Stimulated activated naive CD4-positive, alpha-beta T cell treated with Interleukin-2 at 50 U/mL for 16 hours (primary cell): ENCODE data around the gene PIGV.
A peak's percentile ranks its signal among the peaks of the same experiment; 100 is the strongest.

Experiments
- DNase-seq: peaks from one replicate; lab custom pipeline; 2025; lab: John Stamatoyannopoulos, UW

PIGV gene

GRCh38 chr1:26787706-26788514, at the start of gene PIGV:
Gene PIGV (plus strand): TSS chr1:26787950. CDS start chr1:26790816, 2,866 bp downstream.
- peak; percentile 84 for DNase-seq

GRCh38 chr1:26739329-26739914, 48.3 kb upstream of the PIGV start:
- DNase-seq = no peak

- no peak for DNase-seq
These were observed 47.6 kb upstream of the PIGV start for GRCh38 chr1:26740023-26740634.

GRCh38 chr1:26740952-26741351, 46.8 kb upstream of the PIGV start:
- no peak for DNase-seq

- DNase-seq = no peak
These were observed 44.2 kb upstream of the PIGV start for GRCh38 chr1:26743426-26744059.

GRCh38 chr1:26744075-26744959, 43.4 kb upstream of the PIGV start:
- DNase-seq = peak; percentile 76

- DNase-seq = no peak
These were observed 42.6 kb upstream of the PIGV start for GRCh38 chr1:26745191-26745590.

GRCh38 chr1:26747048-26747447, 40.7 kb upstream of the PIGV start:
- DNase-seq = no peak

- no peak for DNase-seq
These were observed 39.4 kb upstream of the PIGV start for GRCh38 chr1:26748351-26748750.

- DNase-seq = no peak
These were observed 38.3 kb upstream of the PIGV start for GRCh38 chr1:26749458-26749857.

- no peak for DNase-seq
These were observed 37.3 kb upstream of the PIGV start for GRCh38 chr1:26750428-26750827.

GRCh38 chr1:26752519-26752918, 35.2 kb upstream of the PIGV start:
- DNase-seq = no peak

GRCh38 chr1:26754086-26754874, 33.5 kb upstream of the PIGV start:
- DNase-seq = no peak

GRCh38 chr1:26758358-26758757, 29.4 kb upstream of the PIGV start:
- no peak for DNase-seq

- DNase-seq = no peak
These were observed 28.2 kb upstream of the PIGV start for GRCh38 chr1:26759531-26759930.

- DNase-seq = no peak
These were observed 26.5 kb upstream of the PIGV start for GRCh38 chr1:26761217-26761616.

- DNase-seq = no peak
These were observed 20.0 kb upstream of the PIGV start for GRCh38 chr1:26767714-26768113.

- DNase-seq = no peak
These were observed 19.0 kb upstream of the PIGV start for GRCh38 chr1:26768755-26769154.

GRCh38 chr1:26771285-26771642, 16.5 kb upstream of the PIGV start:
- DNase-seq = no peak

- DNase-seq = peak; percentile 5
These were observed 16.0 kb upstream of the PIGV start for GRCh38 chr1:26771643-26772321.
